Measurements from ENCODE around the gene SEMA4A.

The SEMA4A gene

GRCh38 chr1:156193488-156194299, 40.3 kb downstream of the SEMA4A start, which contains the start of gene SLC25A44 (continued):
- TF ChIP-seq ZBTB20 (tag by site-specific recombination; IDR thresholded peaks at IDR 0.05) (no peak; the same call in 1 of the 2 replicates), ZNF266 (tag by site-specific recombination; IDR thresholded peaks at IDR 0.05; ENCODE audit: low read depth) (no peak), KLF10 (tag by site-specific recombination; IDR thresholded peaks at IDR 0.05) (no peak; the same call in 1 of the 2 replicates), ZNF501 (tag by site-specific recombination; IDR thresholded peaks at IDR 0.05) (peak; percentile 32; the same call in 1 of the 2 replicates), ZNF610 (tag by site-specific recombination; IDR thresholded peaks at IDR 0.05; ENCODE audit: borderline replicate concordance) (no peak), ZNF214 (tag by site-specific recombination; IDR thresholded peaks at IDR 0.05; ENCODE audit: borderline replicate concordance) (no peak), ZNF350 (tag by site-specific recombination; IDR thresholded peaks at IDR 0.05) (no peak), ZNF48 (tag by site-specific recombination; IDR thresholded peaks at IDR 0.05) (no peak), ZFP37 (tag by site-specific recombination; IDR thresholded peaks at IDR 0.05) (no peak), ZBTB48 (tag by site-specific recombination; IDR thresholded peaks at IDR 0.05) (no peak), KLF16 (tag by site-specific recombination; IDR thresholded peaks at IDR 0.05) (peak; percentile 36; the same call in 1 of the 2 replicates), MYNN (tag by site-specific recombination; IDR thresholded peaks at IDR 0.05; ENCODE audit: borderline replicate concordance) (no peak), MEIS1 (CRISPR knock-in tag; IDR thresholded peaks at IDR 0.05; ENCODE audit: borderline replicate concordance) (no peak), ZBTB26 (tag by site-specific recombination; optimal IDR thresholded peaks at IDR 0.05) (peak; percentile 37), TCF7L2 (IDR thresholded peaks at IDR 0.05; ENCODE audit: borderline replicate concordance, low read depth, low read length) (no peak), YY2 (tag by site-specific recombination; IDR thresholded peaks at IDR 0.05) (peak; percentile 43; the same call in 1 of the 2 replicates), ZXDB (tag by site-specific recombination; IDR thresholded peaks at IDR 0.05) (peak; percentile 61), GLI4 (tag by site-specific recombination; IDR thresholded peaks at IDR 0.05) (no peak), ZNF391 (tag by site-specific recombination; IDR thresholded peaks at IDR 0.05; ENCODE audit: borderline replicate concordance, low read depth) (no peak; the same call in 1 of the 2 replicates), KLF8 (tag by site-specific recombination; IDR thresholded peaks at IDR 0.05) (no peak), ZNF777 (tag by site-specific recombination; IDR thresholded peaks at IDR 0.05; ENCODE audit: borderline replicate concordance) (no peak), BCL11B (tag by site-specific recombination; IDR thresholded peaks at IDR 0.05; ENCODE audit: low read depth) (no peak), ZNF580 (tag by site-specific recombination; IDR thresholded peaks at IDR 0.05) (peak; percentile 14; the same call in 1 of the 2 replicates), GLI2 (tag by site-specific recombination; IDR thresholded peaks at IDR 0.05; ENCODE audit: borderline replicate concordance, low read depth) (no peak), ZNF776 (tag by site-specific recombination; IDR thresholded peaks at IDR 0.05; ENCODE audit: borderline replicate concordance) (no peak)
- TF ChIP-seq, protein P1, sequence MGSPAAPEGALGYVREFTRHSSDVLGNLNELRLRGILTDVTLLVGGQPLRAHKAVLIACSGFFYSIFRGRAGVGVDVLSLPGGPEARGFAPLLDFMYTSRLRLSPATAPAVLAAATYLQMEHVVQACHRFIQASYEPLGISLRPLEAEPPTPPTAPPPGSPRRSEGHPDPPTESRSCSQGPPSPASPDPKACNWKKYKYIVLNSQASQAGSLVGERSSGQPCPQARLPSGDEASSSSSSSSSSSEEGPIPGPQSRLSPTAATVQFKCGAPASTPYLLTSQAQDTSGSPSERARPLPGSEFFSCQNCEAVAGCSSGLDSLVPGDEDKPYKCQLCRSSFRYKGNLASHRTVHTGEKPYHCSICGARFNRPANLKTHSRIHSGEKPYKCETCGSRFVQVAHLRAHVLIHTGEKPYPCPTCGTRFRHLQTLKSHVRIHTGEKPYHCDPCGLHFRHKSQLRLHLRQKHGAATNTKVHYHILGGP (tag by site-specific recombination; IDR thresholded peaks at IDR 0.05): no peak
- TF ChIP-seq, protein P2, sequence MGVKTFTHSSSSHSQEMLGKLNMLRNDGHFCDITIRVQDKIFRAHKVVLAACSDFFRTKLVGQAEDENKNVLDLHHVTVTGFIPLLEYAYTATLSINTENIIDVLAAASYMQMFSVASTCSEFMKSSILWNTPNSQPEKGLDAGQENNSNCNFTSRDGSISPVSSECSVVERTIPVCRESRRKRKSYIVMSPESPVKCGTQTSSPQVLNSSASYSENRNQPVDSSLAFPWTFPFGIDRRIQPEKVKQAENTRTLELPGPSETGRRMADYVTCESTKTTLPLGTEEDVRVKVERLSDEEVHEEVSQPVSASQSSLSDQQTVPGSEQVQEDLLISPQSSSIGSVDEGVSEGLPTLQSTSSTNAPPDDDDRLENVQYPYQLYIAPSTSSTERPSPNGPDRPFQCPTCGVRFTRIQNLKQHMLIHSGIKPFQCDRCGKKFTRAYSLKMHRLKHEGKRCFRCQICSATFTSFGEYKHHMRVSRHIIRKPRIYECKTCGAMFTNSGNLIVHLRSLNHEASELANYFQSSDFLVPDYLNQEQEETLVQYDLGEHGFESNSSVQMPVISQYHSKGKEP (tag by site-specific recombination; IDR thresholded peaks at IDR 0.05): no peak
- TF ChIP-seq, protein P3, sequence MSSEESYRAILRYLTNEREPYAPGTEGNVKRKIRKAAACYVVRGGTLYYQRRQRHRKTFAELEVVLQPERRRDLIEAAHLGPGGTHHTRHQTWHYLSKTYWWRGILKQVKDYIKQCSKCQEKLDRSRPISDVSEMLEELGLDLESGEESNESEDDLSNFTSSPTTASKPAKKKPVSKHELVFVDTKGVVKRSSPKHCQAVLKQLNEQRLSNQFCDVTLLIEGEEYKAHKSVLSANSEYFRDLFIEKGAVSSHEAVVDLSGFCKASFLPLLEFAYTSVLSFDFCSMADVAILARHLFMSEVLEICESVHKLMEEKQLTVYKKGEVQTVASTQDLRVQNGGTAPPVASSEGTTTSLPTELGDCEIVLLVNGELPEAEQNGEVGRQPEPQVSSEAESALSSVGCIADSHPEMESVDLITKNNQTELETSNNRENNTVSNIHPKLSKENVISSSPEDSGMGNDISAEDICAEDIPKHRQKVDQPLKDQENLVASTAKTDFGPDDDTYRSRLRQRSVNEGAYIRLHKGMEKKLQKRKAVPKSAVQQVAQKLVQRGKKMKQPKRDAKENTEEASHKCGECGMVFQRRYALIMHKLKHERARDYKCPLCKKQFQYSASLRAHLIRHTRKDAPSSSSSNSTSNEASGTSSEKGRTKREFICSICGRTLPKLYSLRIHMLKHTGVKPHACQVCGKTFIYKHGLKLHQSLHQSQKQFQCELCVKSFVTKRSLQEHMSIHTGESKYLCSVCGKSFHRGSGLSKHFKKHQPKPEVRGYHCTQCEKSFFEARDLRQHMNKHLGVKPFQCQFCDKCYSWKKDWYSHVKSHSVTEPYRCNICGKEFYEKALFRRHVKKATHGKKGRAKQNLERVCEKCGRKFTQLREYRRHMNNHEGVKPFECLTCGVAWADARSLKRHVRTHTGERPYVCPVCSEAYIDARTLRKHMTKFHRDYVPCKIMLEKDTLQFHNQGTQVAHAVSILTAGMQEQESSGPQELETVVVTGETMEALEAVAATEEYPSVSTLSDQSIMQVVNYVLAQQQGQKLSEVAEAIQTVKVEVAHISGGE (tag by site-specific recombination; conservative IDR thresholded peaks at IDR 0.05; ENCODE audit: low read depth): peak; percentile 85
- TF ChIP-seq, protein P4, sequence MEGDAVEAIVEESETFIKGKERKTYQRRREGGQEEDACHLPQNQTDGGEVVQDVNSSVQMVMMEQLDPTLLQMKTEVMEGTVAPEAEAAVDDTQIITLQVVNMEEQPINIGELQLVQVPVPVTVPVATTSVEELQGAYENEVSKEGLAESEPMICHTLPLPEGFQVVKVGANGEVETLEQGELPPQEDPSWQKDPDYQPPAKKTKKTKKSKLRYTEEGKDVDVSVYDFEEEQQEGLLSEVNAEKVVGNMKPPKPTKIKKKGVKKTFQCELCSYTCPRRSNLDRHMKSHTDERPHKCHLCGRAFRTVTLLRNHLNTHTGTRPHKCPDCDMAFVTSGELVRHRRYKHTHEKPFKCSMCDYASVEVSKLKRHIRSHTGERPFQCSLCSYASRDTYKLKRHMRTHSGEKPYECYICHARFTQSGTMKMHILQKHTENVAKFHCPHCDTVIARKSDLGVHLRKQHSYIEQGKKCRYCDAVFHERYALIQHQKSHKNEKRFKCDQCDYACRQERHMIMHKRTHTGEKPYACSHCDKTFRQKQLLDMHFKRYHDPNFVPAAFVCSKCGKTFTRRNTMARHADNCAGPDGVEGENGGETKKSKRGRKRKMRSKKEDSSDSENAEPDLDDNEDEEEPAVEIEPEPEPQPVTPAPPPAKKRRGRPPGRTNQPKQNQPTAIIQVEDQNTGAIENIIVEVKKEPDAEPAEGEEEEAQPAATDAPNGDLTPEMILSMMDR (tag by site-specific recombination; IDR thresholded peaks at IDR 0.05): peak; percentile 80

All from HEK293 (cell line).